Activated naive CD4-positive, alpha-beta T cell treated with anti-CD3 and anti-CD28 coated beads, Interleukin-2, amount 10 ng/mL, durations not matched to agents 7 days and 5 days (primary cell): ENCODE data around the gene ETHE1.

Experiments
- CTCF ChIA-PET: fragments of 350-600 bp; sonication (Branson Sonifier 250); formaldehyde crosslinking; loops from one replicate; lab custom pipeline; 2021; ENCODE audit warnings: antibody characterized with exemption; lab: Charles Lee
- DNase-seq: peaks from one replicate; pipeline ENCODE4 v3.0.0-alpha.2; 2020
- H3K27ac Mint-ChIP-seq: one replicate; pipeline ENCODE4 v1.8.0; 2021; ENCODE audit warnings: mild to moderate bottlenecking, moderate library complexity, mixed read lengths
- H3K27me3 Mint-ChIP-seq: one replicate; pipeline ENCODE4 v1.8.0; 2021; ENCODE audit warnings: mild to moderate bottlenecking, mixed read lengths
- H3K36me3 Mint-ChIP-seq: one replicate; pipeline ENCODE4 v1.8.0; 2021; ENCODE audit warnings: mixed read lengths
- H3K4me1 Mint-ChIP-seq: one replicate; pipeline ENCODE4 v1.8.0; 2021; ENCODE audit warnings: mixed read lengths
- H3K4me3 Mint-ChIP-seq: one replicate; pipeline ENCODE4 v1.8.0; 2021; ENCODE audit warnings: mild to moderate bottlenecking, moderate library complexity, mixed read lengths
- H3K9me3 Mint-ChIP-seq: one replicate; pipeline ENCODE4 v1.8.0; 2021; ENCODE audit warnings: mixed read lengths

ETHE1 gene

GRCh38 chr19:43545276-43545675, 18.3 kb upstream of the ETHE1 start:
- H3K4me3 Mint-ChIP-seq, result no peak overlapping the region
- H3K9me3 Mint-ChIP-seq, result no peaks in the 10 kb centered on the region
- peaks cover 41% of the 10 kb centered on the region for H3K36me3 Mint-ChIP-seq
- H3K27me3 Mint-ChIP-seq, result no peaks in the 10 kb centered on the region
- no peak for DNase-seq
- H3K4me1 Mint-ChIP-seq, result no peaks in the 10 kb centered on the region
- CTCF ChIA-PET, result interaction anchor here (5.4 kb wide), 1 partner anchor 10 kb away, joined by 16 read pairs; no protein-coding TSS in a partner anchor
- no peak overlapping the region for H3K27ac Mint-ChIP-seq

- Mint-ChIP-seq H3K4me3 (no peak overlapping the region), H3K36me3 (peaks cover 47% of the 10 kb centered on the region), H3K27ac (no peak overlapping the region), H3K9me3 (peaks cover 3% of the 10 kb centered on the region), H3K4me1 (no peaks in the 10 kb centered on the region), H3K27me3 (no peaks in the 10 kb centered on the region)
- DNase-seq, result no peak
- CTCF ChIA-PET, result interaction anchor here (0.6 to 5.4 kb wide), 2 partner anchors 9 to 11 kb away, joined by 3 to 16 read pairs; no protein-coding TSS in a partner anchor
These were observed 17.1 kb upstream of the ETHE1 start for GRCh38 chr19:43544077-43544476.

DNA sequence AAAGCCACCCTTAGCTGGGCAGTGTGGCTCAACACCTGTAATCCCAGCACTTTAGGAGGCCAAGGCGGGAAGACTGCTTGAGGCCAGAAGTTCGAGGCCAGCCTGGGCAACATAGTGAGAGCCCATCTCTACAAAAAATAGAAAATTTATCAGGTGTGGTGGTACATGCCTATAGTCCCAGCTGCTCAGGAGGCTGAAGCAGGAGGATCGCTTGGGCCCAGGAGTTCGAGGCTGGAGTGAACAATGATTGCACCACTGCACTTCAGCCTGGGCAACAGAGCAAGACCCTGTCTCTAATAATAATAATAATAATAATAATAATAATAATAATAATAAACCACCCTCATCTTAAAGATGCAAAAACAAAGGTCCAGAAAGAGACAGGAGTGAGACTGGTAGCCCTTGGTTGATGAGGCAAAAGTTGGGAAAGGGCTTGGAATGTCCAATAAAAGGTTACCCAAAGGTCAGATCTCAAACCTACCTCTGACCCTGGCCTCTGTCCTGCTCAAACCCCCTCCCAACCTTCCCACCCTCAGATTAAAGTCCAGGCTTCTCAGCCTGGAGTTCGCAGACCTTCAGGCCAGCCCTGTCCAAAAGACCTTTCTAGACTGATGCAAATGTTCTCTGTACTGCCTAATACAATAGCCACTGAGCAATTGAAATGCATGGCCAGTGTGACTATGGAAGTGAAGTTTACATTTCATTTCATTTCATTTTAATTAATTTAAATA, 15.1 kb upstream of the ETHE1 start:
- CTCF ChIA-PET, result interaction anchor here (5.4 kb wide), 1 partner anchor 13 kb away, joined by 16 read pairs; no protein-coding TSS in a partner anchor
- no peaks in the 10 kb centered on the region for H3K27me3 Mint-ChIP-seq
- DNase-seq, result no peak
- H3K4me3 Mint-ChIP-seq, result no peak overlapping the region
- H3K27ac Mint-ChIP-seq, result no peak overlapping the region
- H3K4me1 Mint-ChIP-seq, result no peaks in the 10 kb centered on the region
- H3K9me3 Mint-ChIP-seq, result peaks cover 10% of the 10 kb centered on the region
- H3K36me3 Mint-ChIP-seq, result peaks cover 59% of the 10 kb centered on the region

- no peak for DNase-seq
- Mint-ChIP-seq H3K27me3 (no peaks in the 10 kb centered on the region), H3K9me3 (peaks cover 10% of the 10 kb centered on the region), H3K4me3 (no peak overlapping the region), H3K4me1 (peaks cover 1% of the 10 kb centered on the region), H3K36me3 (peaks cover 63% of the 10 kb centered on the region), H3K27ac (no peak overlapping the region)
- CTCF ChIA-PET, result interaction anchor here (1.0 to 5.4 kb wide), 2 partner anchors 15 to 77 kb away, joined by 3 to 16 read pairs; no protein-coding TSS in a partner anchor
These were observed 13.4 kb upstream of the ETHE1 start for GRCh38 chr19:43540381-43540780.

- Mint-ChIP-seq H3K27me3 (no peaks in the 10 kb centered on the region), H3K27ac (no peak overlapping the region), H3K4me3 (no peak overlapping the region), H3K9me3 (peaks cover 10% of the 10 kb centered on the region), H3K4me1 (peaks cover 7% of the 10 kb centered on the region), H3K36me3 (peaks cover 57% of the 10 kb centered on the region)
- CTCF ChIA-PET, result interaction anchor here (1.6 to 2.2 kb wide), 2 partner anchors 19 to 56 kb away, joined by 4 to 10 read pairs; no protein-coding TSS in a partner anchor
- no peak for DNase-seq
These were observed 11.9 kb upstream of the ETHE1 start for GRCh38 chr19:43538922-43539321.

GRCh38 chr19:43534816-43535761, 8.1 kb upstream of the ETHE1 start:
- CTCF ChIA-PET, result interaction anchor here (0.9 to 4.1 kb wide), 8 partner anchors 10 to 133 kb away, joined by 3 to 29 read pairs (median 4); partner anchors contain the start of genes IRGQ and ZNF576
- H3K9me3 Mint-ChIP-seq, result peaks cover 10% of the 10 kb centered on the region
- H3K27ac Mint-ChIP-seq, result peak overlapping the region; percentile 19
- H3K36me3 Mint-ChIP-seq, result peaks cover 33% of the 10 kb centered on the region
- H3K4me1 Mint-ChIP-seq, result peaks cover 25% of the 10 kb centered on the region
- peak overlapping the region; percentile 39 for H3K4me3 Mint-ChIP-seq
- DNase-seq, result peak; percentile 46
- H3K27me3 Mint-ChIP-seq, result no peaks in the 10 kb centered on the region

DNA sequence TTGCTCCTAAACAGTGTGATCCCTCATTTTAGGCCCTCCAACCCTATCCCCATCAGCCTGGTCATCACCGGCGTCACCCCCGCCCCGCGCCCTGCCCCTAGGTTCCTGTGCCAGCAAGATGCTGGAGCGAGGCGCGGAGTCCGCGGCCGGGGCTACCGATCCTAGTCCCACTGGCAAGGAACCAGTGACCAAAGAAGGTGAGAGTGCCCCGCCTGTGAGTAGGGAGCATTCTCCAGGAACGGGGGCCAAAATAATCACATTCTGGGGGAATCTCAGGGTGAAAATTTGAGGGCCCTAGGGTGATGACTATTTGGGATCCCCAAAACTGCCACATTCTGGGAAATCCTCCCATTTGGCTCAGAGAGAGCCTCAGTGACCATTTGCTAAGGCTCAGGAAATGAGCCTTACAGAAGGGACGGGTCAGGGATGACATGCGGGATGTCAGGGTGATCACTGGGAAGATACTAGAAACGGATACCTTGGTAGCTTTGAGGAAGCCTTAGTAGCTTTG, 7.4 kb upstream of the ETHE1 start:
- H3K4me1 Mint-ChIP-seq, result peaks cover 25% of the 10 kb centered on the region
- H3K27me3 Mint-ChIP-seq, result no peaks in the 10 kb centered on the region
- H3K9me3 Mint-ChIP-seq, result peaks cover 9% of the 10 kb centered on the region
- peak overlapping the region; percentile 98 for H3K27ac Mint-ChIP-seq
- CTCF ChIA-PET, result interaction anchor here (1.0 to 4.1 kb wide), 6 partner anchors 15 to 134 kb away, joined by 3 to 29 read pairs (median 4); partner anchors contain the start of genes IRGQ and ZNF576
- peaks cover 26% of the 10 kb centered on the region for H3K36me3 Mint-ChIP-seq
- peak overlapping the region; percentile 93 for H3K4me3 Mint-ChIP-seq
- DNase-seq, result no peak

DNA sequence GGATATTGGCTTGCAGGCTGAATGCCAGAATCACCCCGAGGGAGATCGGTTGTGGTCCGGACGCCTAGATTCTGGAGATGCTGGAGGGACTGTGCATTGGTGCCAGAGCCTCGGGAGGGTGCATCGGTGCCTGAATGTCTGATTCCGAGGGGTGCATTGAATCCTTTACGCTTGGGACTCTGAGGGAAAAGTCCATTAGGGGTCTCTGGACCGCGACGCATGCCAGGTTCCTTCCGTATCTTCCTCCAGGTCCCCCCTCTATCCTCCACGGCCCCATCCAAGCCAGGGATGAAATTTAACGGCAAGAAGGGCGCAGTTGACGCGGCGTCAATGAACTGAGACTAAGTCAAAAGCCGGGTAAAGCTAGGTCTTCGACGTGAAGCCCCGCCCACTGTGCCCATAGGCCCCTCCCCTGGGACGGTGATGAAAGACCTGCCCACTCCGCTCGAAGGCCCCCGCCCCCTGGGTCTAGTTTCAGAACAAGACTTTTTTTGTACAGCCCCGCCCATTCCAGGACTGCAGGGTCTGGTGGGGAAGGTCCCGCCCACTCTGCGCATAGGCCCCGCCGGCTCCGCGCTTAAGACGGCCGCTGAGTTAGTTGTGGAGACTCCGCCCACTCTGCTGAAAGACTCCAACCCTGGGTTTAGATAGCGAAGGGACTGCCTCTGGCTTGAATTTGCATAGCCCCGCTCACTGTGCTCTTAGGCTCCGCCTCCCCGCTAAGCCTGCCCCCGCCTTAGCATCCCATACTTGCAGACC, 6.7 kb upstream of the ETHE1 start:
- peaks cover 4% of the 10 kb centered on the region for H3K9me3 Mint-ChIP-seq

GRCh38 chr19:43532962-43533545, 6.1 kb upstream of the ETHE1 start, which contains the start of gene ZNF575:
TSS of gene ZNF575 (plus strand) at chr19:43533188. CDS start at chr19:43534423, 1,235 bp downstream.
- Mint-ChIP-seq H3K36me3 (peaks cover 13% of the 10 kb centered on the region), H3K4me3 (peak within 1 kb of the TSS; percentile 93), H3K4me1 (peaks cover 27% of the 10 kb centered on the region), H3K27me3 (no peaks in the 10 kb centered on the region), H3K27ac (peak within 1 kb of the TSS; percentile 98), H3K9me3 (no peaks in the 10 kb centered on the region)
- DNase-seq, result peak; percentile 90
- CTCF ChIA-PET, result interaction anchor here (0.7 to 4.1 kb wide), 8 partner anchors 14 to 174 kb away, joined by 3 to 21 read pairs (median 4); no protein-coding TSS in a partner anchor

More for the DNA sequence above, 6.7 kb upstream of the ETHE1 start:
- Mint-ChIP-seq H3K27ac (peak overlapping the region; percentile 98), H3K27me3 (no peaks in the 10 kb centered on the region), H3K4me1 (peaks cover 25% of the 10 kb centered on the region), H3K36me3 (peaks cover 19% of the 10 kb centered on the region), H3K4me3 (peak overlapping the region; percentile 93)
- peak; percentile 96 for DNase-seq
- CTCF ChIA-PET, result interaction anchor here (1.0 to 4.1 kb wide), 7 partner anchors 14 to 135 kb away, joined by 3 to 21 read pairs (median 4); no protein-coding TSS in a partner anchor

GRCh38 chr19:43532571-43532961, 5.6 kb upstream of the ETHE1 start:
- Mint-ChIP-seq H3K4me3 (peak overlapping the region; percentile 93), H3K4me1 (peaks cover 31% of the 10 kb centered on the region), H3K36me3 (peaks cover 11% of the 10 kb centered on the region), H3K9me3 (no peaks in the 10 kb centered on the region), H3K27ac (peak overlapping the region; percentile 97), H3K27me3 (no peaks in the 10 kb centered on the region)
- DNase-seq, result peak; percentile 80
- CTCF ChIA-PET, result interaction anchor here (0.7 to 4.1 kb wide), 7 partner anchors 13 to 173 kb away, joined by 3 to 21 read pairs (median 5); no protein-coding TSS in a partner anchor

- CTCF ChIA-PET, result interaction anchor here (1.1 to 4.6 kb wide), 3 partner anchors 8 to 66 kb away, joined by 5 to 15 read pairs (median 10); no protein-coding TSS in a partner anchor
- no peaks in the 10 kb centered on the region for H3K27me3 Mint-ChIP-seq
- H3K27ac Mint-ChIP-seq, result peak overlapping the region; percentile 49
- H3K4me1 Mint-ChIP-seq, result peaks cover 38% of the 10 kb centered on the region
- no peak for DNase-seq
- H3K36me3 Mint-ChIP-seq, result peaks cover 3% of the 10 kb centered on the region
- H3K9me3 Mint-ChIP-seq, result no peaks in the 10 kb centered on the region
- H3K4me3 Mint-ChIP-seq, result peak overlapping the region; percentile 50
These were observed 1.0 kb upstream of the ETHE1 start for GRCh38 chr19:43527860-43528622.
